ENCODE data around the gene SLC6A6. TPM values are rescaled to one million over a fixed set of nuclear protein-coding genes. Genes with fewer than 3 reads are reported as not detected.

Gene SLC6A6
- total RNA-seq, 1 experiment from 2014 or later = 72.6 TPM

- no peak overlapping the region for H3K23ac ChIP-seq (ENCODE audit: insufficient read length, low read depth, low read length)
- H3K9ac ChIP-seq (ENCODE audit: extremely low read depth, insufficient read length, low read length) = no peak overlapping the region
- no peak overlapping the region for H4K91ac ChIP-seq (ENCODE audit: insufficient read length, low read depth, low read length)
- Mint-ChIP-seq H3K27ac (no peak overlapping the region), H3K27me3 (ENCODE audit: low read depth) (no peaks in the 10 kb centered on the region), H3K4me3 (no peak overlapping the region), H3K36me3 (ENCODE audit: insufficient read depth in 1 of 3, low read depth in 3 of 3) (peaks cover 21 to 64% (median 29%) of the 10 kb centered on the region in 3 experiments; a peak in 6 of 7 replicates), H3K4me1 (peaks cover 13 to 17% of the 10 kb centered on the region in 2 experiments), H3K9me3 (no peaks in the 10 kb centered on the region)
- no peak overlapping the region for H3K4me2 ChIP-seq (ENCODE audit: insufficient read depth, insufficient read length, low read length)
- no peak overlapping the region for H3K56ac ChIP-seq (ENCODE audit: insufficient read length, low read depth, low read length)
- no peaks in the 10 kb centered on the region for H3K27me3 ChIP-seq (ENCODE audit: insufficient read depth, low read length)
- H2BK15ac ChIP-seq (ENCODE audit: low read depth, low read length) = no peak overlapping the region
- H3T11ph ChIP-seq (ENCODE audit: low read length) = no peak overlapping the region
- no peaks in the 10 kb centered on the region for H4K20me1 ChIP-seq (ENCODE audit: control insufficient read depth, insufficient read depth, insufficient read length)
- no peaks in the 10 kb centered on the region for H3K79me2 ChIP-seq (ENCODE audit: insufficient read depth, low read length)
- no peak overlapping the region for H4K8ac ChIP-seq (replicated peaks; ENCODE audit: insufficient read length, low read depth, low read length)
- H2AFZ ChIP-seq (ENCODE audit: low read length) = no peak overlapping the region
- no peaks in the 10 kb centered on the region for H3K4me1 ChIP-seq (ENCODE audit: insufficient read depth, low read length)
- H3K18ac ChIP-seq (ENCODE audit: insufficient read length, low read depth, low read length) = no peak overlapping the region
- no peak overlapping the region for H3K4ac ChIP-seq (ENCODE audit: low read depth, low read length)
- TF ChIP-seq, protein P1, sequence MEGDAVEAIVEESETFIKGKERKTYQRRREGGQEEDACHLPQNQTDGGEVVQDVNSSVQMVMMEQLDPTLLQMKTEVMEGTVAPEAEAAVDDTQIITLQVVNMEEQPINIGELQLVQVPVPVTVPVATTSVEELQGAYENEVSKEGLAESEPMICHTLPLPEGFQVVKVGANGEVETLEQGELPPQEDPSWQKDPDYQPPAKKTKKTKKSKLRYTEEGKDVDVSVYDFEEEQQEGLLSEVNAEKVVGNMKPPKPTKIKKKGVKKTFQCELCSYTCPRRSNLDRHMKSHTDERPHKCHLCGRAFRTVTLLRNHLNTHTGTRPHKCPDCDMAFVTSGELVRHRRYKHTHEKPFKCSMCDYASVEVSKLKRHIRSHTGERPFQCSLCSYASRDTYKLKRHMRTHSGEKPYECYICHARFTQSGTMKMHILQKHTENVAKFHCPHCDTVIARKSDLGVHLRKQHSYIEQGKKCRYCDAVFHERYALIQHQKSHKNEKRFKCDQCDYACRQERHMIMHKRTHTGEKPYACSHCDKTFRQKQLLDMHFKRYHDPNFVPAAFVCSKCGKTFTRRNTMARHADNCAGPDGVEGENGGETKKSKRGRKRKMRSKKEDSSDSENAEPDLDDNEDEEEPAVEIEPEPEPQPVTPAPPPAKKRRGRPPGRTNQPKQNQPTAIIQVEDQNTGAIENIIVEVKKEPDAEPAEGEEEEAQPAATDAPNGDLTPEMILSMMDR (conservative IDR thresholded peaks at IDR 0.05) = no peak
- H3K9me3 ChIP-seq (ENCODE audit: control insufficient read depth, low read depth, low read length) = no peaks in the 10 kb centered on the region
- H3K14ac ChIP-seq (ENCODE audit: insufficient read depth, low read length) = no peak overlapping the region
- no peak overlapping the region for H2BK120ac ChIP-seq (ENCODE audit: low read depth, low read length, poor library complexity, severe bottlenecking)
- H3K23me2 ChIP-seq (ENCODE audit: insufficient read length, low read depth, low read length, poor library complexity, severe bottlenecking) = no peaks in the 10 kb centered on the region
- no peak overlapping the region for H2AK5ac ChIP-seq (ENCODE audit: insufficient read length, low read length)
- H2BK12ac ChIP-seq (ENCODE audit: insufficient read length, low read depth, low read length) = no peak overlapping the region
- no peak overlapping the region for H4K5ac ChIP-seq (ENCODE audit: insufficient read length, low read depth, low read length)
- no peak for DNase-seq
- H2BK20ac ChIP-seq (ENCODE audit: low read depth, low read length, poor library complexity, severe bottlenecking) = no peak overlapping the region
- H3K79me1 ChIP-seq (ENCODE audit: insufficient read depth, low read depth, low read length, poor library complexity, severe bottlenecking) = no peaks in the 10 kb centered on the region
- no CpG with 5 or more reads among the region's 3 CpGs for WGBS (ENCODE audit: extremely low coverage, insufficient read length, low lambda C conversion rate)
- H3K27ac ChIP-seq (ENCODE audit: insufficient read length, low read depth, low read length) = no peak overlapping the region
- no peak overlapping the region for H2BK5ac ChIP-seq (ENCODE audit: insufficient read length, low read length)
Observed at GRCh38 chr3:14485981-14486380, 83.6 kb downstream of the SLC6A6 start.

Measured in H9 (cell line).